ENCODE data around the gene ABL2.
A peak's percentile ranks its signal among the peaks of the same experiment; 100 is the strongest.

The ABL2 gene

DNA sequence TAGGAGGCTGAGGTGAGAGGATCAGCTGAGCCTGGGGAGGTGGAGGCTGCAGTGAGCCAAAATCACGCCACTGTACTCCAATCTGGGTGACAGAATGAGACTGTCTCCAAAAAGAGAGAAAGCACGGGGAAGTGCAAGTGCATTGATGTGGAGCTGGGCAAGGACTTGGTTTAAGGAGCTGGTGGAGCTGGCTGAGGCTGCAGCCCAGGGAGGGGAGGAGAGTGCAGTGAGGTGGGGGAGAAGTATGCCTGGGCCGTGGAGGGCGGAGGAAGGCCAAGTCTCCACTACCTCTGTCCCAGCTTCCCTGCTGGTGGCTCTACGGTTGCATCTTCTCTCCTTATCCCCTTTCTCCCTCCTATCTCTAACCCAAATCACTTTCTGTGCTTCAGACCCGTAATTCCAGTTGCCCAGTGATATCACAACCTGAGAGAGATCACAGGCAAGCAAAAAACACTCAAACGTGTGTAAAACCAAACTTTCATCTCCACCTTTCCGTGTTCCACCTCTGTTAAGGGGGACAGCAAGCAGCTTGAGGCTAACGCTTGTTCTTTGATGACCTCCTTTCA, 136.5 kb downstream of the ABL2 start:
- no peak for DNase-seq (ENCODE audit: low read depth)

DNA sequence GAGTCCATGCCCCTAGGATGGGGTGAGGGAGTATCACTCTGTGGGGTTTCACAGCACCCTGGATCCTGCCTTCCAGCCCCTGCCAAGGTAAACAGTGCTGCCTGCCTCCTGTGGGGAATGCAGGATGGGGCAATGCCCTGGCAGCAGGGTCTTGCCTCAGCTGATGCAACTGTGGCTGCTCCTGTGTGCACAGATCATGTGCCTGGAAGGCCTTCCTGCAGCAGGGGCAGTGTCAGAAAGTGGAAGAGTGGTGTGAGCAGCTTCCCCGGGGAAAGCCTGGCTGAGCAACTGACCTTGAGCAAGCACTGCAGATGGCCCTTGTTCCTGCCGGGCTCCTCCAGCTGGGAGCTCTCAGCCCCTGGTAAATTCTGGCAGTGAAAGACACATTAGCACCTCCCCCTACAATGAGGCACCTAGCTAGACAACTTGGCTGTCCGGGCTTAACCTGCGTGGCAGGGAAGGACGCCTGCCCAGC, 137.7 kb downstream of the ABL2 start:
- DNase-seq (ENCODE audit: low read depth): no peak

DNA sequence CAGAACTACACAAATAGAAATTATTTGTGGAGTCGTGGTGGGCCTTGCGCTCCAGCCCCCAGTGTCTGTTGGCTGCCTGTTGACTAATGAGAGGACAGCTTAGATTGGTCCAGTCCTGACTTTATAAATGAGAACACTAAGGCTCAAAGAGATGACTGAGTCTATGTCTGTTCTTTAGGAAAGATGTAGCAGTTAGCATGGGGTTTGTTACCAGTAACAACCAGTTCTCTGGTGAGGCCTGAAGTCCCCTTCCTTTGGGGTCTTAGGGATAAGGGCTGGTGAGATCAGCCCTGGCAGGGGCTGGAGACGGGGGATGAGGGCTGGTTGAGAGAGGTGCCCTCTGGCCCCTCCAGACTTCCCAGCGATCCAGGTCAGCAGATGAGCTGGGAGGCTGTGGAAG, 138.6 kb downstream of the ABL2 start:
- DNase-seq (ENCODE audit: low read depth): no peak

DNA sequence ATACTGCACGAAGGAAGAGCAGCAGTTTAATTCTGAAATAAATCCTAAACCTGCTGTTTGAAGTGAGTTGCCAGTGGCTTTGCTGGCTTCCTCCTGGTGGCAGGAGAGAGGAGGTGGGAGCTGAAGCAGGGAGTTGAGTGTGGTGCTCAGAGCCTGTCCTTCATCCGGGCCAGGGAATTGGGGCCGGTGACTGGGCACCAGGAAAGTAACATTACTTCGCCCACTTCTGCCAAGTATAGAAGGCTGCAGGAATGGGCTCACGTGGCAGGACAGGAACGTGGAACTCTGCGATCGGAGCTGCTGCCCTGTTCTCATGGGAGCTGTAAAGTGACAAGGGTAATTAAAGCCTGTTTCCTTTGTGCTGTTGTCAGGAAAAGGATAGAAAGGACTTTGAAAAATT, 139.0 kb downstream of the ABL2 start:
- no peak for DNase-seq (ENCODE audit: low read depth)

DNA sequence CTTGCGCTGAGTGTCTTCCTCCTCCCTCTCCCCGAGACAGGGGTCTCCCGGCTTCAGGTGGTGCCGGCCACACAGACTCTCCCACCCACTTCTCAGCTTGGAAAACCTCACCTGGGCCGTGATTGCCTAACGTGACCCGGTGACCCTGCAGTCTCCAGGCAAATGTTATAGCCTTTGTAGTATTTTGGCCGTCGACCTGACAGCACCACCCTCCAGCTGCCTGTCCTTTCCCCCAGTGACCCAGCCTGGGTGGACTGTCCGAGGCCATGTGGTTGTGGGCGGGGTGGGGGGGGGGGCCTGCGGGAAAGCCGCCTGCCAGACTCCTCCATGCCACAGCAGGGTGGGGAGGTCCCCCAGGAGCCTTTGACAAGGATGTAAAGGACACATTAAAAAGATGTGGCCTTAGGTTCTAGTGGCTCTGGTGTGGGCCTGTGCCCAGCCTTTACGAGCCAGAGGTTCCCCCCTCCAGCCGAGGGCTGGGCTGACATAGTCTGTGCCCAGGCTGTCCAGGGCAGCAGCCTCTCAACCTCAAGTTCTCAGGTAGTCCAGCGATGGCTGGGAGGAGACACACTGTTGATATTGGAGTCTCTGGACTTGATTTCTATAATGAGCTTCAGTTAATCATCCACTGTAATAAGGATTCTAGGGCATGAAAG, 139.5 kb downstream of the ABL2 start:
- DNase-seq (ENCODE audit: low read depth): no peak

GRCh38 chr1:179087665-179088064, 141.8 kb downstream of the ABL2 start:
- DNase-seq (ENCODE audit: low read depth): no peak

GRCh38 chr1:179083533-179083932, 145.9 kb downstream of the ABL2 start:
- no peak for DNase-seq (ENCODE audit: low read depth)

DNA sequence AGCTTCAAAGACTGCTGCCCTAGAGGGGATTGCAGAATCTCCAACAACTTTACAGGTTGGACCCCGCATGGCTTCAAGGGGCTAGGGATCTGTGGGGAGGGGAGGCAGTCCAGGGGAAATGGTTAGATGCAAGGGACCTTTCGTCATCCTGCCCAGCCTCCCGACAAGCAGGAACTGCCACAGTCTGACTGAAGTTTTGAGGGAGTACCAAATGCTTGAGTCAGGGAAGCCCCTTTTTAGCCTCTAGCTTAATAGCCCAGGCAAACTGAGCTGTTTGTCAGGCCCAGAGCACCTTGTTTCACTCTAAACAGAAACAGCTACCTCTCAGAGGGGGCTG, 146.5 kb downstream of the ABL2 start:
- no peak for DNase-seq (ENCODE audit: low read depth)

- DNase-seq (ENCODE audit: low read depth): no peak
Measured at GRCh38 chr1:179082333-179082998, 147.0 kb downstream of the ABL2 start.

DNA sequence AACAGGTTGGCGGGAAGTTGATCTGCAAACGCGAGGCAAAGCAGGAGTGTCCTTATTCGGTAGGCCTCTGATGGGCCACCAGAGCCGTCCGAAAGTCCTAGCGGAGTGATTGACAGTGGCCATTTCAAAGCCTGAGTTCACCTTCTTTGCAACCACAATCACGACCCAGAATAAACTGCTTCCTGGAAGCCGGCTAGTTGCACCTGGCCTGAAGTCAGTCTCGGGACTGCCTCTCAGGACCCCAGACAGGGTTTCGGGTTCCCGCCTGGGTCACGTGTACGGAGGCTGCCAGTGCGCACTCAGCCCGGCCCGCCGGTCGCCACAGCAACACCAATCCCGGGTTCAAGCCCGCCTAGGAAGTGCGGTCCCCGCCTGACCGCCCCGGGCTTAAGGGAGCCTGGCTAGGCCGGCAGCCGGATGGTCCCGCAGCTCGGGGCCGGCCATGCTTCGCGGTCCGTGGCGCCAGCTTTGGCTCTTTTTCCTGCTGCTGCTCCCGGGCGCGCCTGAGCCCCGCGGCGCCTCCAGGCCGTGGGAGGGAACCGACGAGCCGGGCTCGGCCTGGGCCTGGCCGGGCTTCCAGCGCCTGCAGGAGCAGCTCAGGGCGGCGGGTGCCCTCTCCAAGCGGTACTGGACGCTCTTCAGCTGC, 147.7 kb downstream of the ABL2 start, which contains the start of gene TOR3A:
Gene TOR3A (plus strand): TSS at position 384 of the 646 bp plus-strand sequence. CDS start 59 bp downstream, at position 443.
- peak; percentile 43 for DNase-seq (ENCODE audit: low read depth)

DNA sequence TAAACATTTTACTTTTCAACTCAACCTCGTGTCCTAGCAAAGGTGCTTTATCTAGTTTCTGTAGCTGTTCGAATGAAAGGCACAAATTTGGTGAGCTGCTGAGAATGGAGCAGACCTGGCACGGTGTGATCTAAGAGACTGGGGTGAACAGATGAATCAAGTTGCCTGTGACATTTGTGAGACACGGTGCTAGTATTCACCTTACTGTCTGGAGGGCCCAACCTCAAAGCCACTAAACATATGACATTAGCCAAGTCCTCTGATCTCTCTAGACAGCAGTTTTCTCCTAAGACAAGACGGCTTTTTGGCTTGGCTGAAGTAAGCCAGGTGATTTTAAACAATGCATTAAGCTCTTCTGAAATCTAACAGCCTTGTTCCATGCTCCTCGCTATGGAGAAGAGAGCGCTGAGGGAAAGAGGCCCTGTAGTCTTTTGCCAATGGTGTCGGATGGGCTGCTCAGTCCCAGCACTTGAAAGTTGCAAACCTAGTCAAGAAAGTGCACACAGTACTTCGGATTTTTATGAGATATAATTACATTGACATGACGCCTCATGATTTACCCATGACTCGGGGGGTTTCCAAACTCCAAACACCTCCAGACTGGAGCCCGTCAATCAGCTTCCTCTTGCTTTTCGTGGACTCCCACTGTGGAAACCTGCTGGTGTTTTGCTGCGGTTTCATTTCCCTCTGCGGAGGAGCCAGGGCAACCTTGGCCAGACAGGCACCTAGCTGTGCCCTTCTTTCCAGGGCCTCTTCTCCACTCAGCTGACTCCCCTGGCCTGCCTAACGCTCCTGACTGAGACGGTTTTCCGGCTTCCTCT, 148.4 kb downstream of the ABL2 start:
- DNase-seq (ENCODE audit: low read depth): no peak

DNA sequence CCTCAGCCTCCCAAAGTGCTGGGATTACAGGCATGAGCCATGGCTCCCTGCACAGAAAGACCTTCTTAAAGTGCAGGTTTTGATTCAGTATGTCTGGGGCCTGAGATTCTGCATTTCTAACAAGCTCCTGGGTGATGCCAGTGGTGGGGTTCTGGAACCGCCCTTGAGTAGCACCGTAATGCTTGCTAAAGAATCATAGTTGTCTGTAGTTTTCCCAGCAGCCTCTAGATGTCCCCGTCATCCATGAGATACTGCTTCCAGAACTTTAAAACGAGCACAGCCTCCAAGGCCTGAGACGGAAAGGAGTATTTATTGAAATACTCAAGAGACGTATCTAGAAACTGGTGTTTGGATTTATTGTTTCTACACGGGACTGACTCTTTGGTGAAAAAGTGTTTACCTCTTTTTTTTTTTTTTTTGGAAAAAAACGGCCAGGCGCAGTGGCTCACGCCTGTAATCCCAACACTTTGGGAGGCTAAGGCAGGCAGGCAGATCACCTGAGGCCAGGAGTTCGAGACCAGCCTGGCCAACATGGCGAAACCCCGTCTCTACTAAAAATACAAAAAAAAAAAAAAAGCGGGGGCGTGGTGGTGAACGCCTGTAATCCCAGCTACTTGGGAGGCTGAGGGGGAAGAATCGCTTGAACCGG, 150.2 kb downstream of the ABL2 start:
- DNase-seq (ENCODE audit: low read depth): peak; percentile 30

GRCh38 chr1:179077396-179077795, 152.1 kb downstream of the ABL2 start:
- DNase-seq (ENCODE audit: low read depth): peak; percentile 58

DNA sequence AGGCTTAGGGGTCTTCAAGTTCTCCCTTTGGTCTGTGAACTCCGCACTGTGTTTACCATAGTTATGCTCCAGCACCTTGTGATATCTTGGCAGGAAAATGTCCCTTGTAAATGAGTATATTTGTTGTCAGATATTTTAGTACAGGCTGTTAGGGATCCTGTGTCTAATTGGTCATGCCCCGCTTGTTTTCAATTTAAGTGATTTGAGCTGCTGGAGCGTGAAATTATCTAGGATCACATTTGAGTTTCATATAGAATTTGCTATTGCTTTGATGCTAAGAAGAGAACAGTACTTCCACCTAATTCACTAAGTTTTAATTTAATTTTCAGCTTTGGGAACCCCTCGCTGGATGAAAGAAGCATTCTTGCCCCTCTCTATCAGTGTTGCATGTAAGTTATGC, 163.0 kb downstream of the ABL2 start:
- DNase-seq (ENCODE audit: low read depth): no peak

DNA sequence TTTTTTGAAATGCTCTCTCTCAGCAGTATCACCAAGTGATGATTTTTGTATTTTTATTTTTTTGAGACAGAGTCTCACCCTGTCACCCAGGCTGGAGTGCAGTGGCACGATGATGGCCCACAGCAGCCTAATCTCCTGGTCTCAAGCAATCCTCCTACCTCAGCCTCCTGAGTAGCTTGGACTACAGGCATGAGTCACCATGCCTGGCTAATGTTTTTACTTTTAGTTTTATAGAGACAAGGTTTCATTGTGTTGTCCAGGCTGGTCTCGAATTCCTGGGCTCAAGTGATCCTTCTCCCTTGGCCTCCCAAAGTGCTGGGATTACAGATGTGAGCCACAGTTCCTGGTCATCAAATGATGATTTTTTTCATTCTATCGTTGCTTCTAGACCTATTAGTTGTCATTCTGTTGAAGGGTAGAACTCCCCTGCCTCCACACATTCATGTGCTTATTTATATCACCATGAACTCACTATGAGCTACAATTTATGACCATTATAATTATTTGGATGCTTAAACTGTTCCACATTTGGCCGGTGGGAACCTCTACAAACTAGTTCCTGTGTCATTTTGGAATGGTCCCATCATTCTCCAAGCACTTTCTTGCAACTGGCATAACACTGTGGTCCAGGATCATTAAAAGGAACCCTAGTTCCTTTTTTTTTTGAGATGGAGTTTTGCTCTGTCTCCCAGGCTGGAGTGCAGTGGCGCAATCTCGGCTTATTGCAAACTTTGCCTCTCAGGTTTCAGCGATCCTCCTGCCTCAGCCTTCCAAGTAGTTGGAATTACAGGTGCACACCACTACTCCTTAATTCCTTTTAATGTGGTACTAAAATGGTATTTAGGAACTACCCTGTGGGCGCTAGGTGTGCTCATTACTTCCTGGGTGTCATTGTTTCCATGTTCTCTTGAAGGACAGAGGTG, 167.9 kb downstream of the ABL2 start:
- DNase-seq (ENCODE audit: low read depth): no peak

DNA sequence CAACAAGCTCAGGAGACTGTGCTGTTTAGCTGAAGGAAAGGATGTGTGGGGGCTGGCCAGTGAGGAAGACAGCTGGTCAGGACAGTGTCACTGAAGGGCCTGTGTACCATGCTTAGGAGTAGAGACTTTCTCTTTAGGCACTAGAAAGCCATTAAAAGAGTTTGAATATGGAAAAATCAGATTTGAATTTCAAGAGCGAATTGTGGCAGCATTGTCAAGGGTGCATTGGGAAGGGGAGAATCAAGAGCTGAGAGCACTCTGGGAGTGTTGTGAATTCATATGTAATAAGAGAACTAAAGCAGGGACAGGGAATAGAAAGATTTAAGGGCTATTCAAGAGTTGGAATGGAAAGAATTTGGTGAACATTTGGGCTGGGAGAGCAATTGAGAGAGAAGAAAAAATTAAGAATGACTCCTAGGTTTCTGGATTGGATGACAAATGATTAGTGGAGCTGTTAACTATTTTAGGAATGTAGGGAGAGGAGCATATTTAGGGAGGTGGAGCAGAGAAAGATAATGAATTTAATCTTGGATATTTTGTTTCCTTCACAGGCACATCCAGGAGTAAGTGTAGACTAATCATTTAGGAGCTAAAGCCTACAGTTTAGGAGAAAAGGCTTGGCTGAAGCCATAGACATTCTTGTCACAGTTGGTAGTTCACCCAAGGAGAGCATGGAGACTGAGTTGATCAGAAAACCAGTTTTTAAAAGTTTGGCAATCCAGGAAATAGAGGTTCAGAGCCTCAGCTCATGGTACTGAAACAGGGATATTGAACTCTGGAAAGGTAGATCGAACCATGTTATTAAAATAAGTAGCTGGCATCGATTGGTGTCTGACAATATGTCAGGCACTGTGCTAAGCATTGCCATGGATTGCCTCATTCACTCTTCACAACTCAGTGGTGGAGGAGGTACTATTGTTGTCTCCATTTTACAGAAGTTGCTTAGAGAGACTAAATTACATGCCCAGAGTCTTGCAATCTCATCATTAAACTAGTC, 170.7 kb downstream of the ABL2 start:
- DNase-seq (ENCODE audit: low read depth): no peak

GRCh38 chr1:179055937-179056336, 173.5 kb downstream of the ABL2 start:
- DNase-seq (ENCODE audit: low read depth): no peak

DNA sequence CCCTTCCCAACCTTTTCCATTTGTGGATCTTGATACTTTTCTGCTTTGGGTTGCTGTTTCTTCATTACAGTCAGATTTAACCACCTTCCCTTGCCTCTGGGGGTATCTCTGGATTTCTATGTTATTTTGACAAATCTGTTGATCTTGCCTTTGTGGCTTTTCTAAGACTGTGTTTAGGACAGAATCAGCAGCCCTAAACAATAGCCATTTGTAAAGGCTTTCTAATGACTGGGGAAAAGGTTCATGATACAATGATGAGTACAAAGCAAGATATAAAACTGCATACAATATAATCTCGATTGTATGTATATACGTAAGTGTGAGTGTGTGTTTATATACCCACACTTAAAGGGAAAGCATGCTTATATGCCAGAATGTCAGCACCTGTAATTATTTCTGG, 176.0 kb downstream of the ABL2 start:
- no peak for DNase-seq (ENCODE audit: low read depth)

- DNase-seq (ENCODE audit: low read depth): no peak
Measured at GRCh38 chr1:179052776-179053175, 176.7 kb downstream of the ABL2 start.

Measured in non-pigmented ciliary epithelial cell (primary cell).